ENCODE measurements around the gene BICD1. TPM values are rescaled to one million over a fixed set of nuclear protein-coding genes. Genes with fewer than 3 reads are reported as not detected.
"Not testable (repeated sequence)": the region's sequence is repeated elsewhere in the genome, so short reads cannot be mapped to it uniquely, and the experiment has no call there.

BICD1 gene
- total RNA-seq, 2 experiments from 2014 or later, result 20.0 to 22.6 TPM

DNA sequence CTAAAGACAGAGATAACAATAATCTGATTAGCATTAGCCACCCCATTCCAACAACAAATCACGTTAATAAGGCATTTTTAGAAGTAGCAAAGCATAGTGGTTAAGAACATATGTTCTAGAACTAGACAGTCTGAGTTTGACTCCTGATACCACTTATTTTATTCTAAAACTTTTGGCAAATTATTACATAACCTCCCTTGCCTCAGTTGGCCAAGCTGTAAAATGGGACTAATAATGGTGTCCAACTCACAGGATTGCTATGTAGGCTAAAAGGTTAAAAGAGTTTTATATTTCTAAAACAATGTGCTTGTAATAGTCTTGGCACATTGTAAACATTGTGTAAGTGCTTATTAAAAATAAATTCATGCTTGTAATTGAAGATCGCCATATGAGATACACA lies 168.0 kb downstream of the BICD1 start:
- Mint-ChIP-seq H3K4me1 (peaks cover 15% of the 10 kb centered on the region), H3K4me3 (no peak overlapping the region), H3K9me3 (ENCODE audit: low read depth) (no peaks in the 10 kb centered on the region), H3K27ac (no peak overlapping the region), H3K27me3 (no peaks in the 10 kb centered on the region), H3K36me3 (no peaks in the 10 kb centered on the region)
- ATAC-seq (no peak), DNase-seq (no peak)
- CTCF ChIA-PET, result no interaction called here

DNA sequence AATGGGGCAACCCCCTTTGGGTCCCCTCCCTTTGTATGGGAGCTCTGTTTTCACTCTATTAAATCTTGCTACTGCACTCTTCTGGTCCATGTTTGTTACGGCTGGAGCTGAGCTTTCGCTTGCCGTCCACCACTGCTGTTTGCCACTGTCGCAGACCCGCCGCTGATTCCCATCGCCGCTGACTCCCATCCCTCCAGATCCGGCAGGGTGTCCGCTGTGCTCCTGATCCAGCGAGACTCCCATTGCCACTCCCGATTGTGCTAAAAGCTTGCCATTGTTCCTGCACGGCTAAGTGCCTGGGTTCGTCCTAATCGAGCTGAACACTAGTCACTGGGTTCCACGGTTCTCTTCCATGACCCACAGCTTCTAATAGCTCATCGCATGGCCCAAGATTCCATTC lies 168.9 kb downstream of the BICD1 start:
- H3K27me3 Mint-ChIP-seq; DNase-seq; H3K36me3 Mint-ChIP-seq; ATAC-seq; H3K4me3 Mint-ChIP-seq; H3K9me3 Mint-ChIP-seq (ENCODE audit: low read depth); CTCF ChIA-PET; H3K27ac Mint-ChIP-seq: not testable (repeated sequence)
- H3K4me1 Mint-ChIP-seq, result peaks cover 15% of the 10 kb centered on the region

DNA sequence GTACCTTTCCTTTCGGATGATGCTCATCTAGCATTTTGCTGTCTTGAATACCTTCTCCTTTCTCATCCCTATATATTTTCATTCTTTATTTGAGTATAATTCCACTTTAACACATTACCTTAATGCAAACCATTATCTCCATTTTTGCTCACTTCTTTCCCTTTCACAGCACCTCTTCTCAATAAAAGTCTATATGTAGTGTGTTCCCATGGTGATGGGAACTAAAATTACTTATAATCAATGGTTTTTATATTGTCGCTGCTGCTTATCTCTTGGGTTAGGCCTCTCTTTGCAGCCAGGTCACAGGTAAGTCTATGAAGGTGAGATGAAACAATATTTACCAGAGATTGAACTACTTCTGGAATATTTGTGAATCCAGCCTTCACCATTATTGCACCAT lies 171.1 kb downstream of the BICD1 start:
- ATAC-seq, result no peak
- Mint-ChIP-seq H3K9me3 (ENCODE audit: low read depth) (no peaks in the 10 kb centered on the region), H3K27me3 (no peaks in the 10 kb centered on the region), H3K27ac (no peak overlapping the region), H3K4me1 (peaks cover 13% of the 10 kb centered on the region), H3K4me3 (no peak overlapping the region), H3K36me3 (no peaks in the 10 kb centered on the region)
- CTCF ChIA-PET, result no interaction called here
- no peak for DNase-seq

DNA sequence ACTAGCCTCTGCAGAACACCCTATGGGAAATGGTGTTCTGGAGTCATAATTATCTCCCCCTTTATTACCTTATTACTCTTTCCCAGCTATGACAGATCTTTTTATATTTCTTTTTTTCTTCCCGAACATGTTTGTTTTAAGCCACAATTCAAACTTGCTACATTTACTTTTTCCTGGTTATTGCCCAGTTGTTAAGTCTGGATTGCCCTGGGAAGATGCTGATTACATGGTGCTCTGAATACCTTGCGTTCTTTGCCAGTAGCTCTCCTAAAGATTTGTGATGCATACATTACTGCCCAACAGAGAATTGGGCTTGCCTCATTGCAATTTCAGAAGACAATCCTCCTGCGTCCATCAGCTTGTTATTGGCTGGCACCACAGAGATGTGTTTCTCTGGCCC lies 174.5 kb downstream of the BICD1 start:
- CTCF ChIA-PET, result no interaction called here

DNA sequence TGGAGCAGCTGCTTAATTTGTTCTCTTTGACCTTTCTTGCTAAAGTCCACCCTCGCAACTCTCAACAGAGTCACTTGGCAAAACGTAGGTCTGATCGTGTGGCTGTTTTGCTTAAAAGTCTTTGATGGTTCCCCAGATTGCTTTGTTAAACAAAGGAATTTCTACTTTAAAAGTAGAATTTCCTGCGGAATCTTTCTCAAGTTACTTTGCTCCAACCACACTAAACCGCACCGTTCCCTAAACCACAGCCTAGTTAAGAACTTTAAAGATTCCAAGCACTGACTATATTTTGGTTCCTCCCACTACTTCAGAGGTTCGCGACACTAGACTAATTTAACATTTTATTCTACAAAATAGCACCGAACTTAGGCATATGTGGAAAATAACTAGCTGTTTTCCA lies 177.9 kb downstream of the BICD1 start:
- no peaks in the 10 kb centered on the region for H3K27me3 Mint-ChIP-seq
- no peak overlapping the region for H3K27ac Mint-ChIP-seq
- DNase-seq, result no peak
- no peaks in the 10 kb centered on the region for H3K9me3 Mint-ChIP-seq (ENCODE audit: low read depth)
- no peaks in the 10 kb centered on the region for H3K36me3 Mint-ChIP-seq
- ATAC-seq, result no peak
- H3K4me1 Mint-ChIP-seq, result no peaks in the 10 kb centered on the region
- CTCF ChIA-PET, result no interaction called here
- no peak overlapping the region for H3K4me3 Mint-ChIP-seq

More for the DNA sequence above, 174.5 kb downstream of the BICD1 start:
- DNase-seq (no peak), ATAC-seq (no peak)
- Mint-ChIP-seq H3K27ac (no peak overlapping the region), H3K9me3 (ENCODE audit: low read depth) (no peaks in the 10 kb centered on the region), H3K4me1 (no peaks in the 10 kb centered on the region), H3K36me3 (no peaks in the 10 kb centered on the region), H3K4me3 (no peak overlapping the region), H3K27me3 (no peaks in the 10 kb centered on the region)

DNA sequence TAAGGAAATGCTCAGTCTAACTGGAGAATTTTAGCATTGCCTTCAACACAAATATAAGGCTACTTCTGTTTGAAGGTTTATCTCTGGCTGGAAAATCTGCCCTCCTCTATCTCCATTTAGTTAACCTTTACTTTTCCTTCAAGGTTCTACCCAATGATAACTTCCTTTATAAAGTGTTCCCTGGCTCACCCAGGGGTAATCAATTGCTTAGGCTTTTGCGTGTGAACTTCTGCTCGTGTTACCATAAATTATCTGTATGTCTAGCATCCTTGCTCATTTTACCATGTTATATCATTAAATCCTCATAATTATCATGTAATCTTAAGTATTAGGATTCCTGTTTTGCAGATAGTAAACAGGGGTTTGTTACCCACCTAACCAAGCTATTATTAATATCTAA lies 178.4 kb downstream of the BICD1 start:
- H3K27me3 Mint-ChIP-seq, result no peaks in the 10 kb centered on the region
- DNase-seq (no peak), ATAC-seq (no peak)
- H3K27ac Mint-ChIP-seq, result no peak overlapping the region
- no peak overlapping the region for H3K4me3 Mint-ChIP-seq
- H3K9me3 Mint-ChIP-seq (ENCODE audit: low read depth), result no peaks in the 10 kb centered on the region
- CTCF ChIA-PET, result no interaction called here
- H3K36me3 Mint-ChIP-seq, result no peaks in the 10 kb centered on the region
- H3K4me1 Mint-ChIP-seq, result no peaks in the 10 kb centered on the region

DNA sequence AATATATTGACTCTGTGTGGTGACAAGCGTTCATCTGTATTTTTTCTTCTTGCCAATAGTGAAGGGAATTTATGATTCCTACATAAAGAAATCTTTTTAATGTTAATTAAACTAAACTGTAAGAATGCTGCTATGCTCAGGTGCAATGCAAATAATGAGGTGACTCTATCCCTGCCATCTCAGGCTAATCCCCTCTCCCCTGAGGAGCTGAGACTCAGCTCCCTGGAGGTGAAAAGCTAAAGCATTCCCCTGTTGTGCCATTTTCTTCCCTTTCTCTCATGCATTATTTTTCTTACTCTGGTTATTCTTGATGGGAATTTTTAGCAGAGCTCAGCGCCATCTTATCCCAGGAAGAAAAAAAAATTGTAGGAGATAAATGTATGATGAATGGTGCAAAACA lies 178.8 kb downstream of the BICD1 start:
- no peak for DNase-seq
- CTCF ChIA-PET, result no interaction called here
- no peak overlapping the region for H3K4me3 Mint-ChIP-seq
- no peak overlapping the region for H3K27ac Mint-ChIP-seq
- H3K27me3 Mint-ChIP-seq, result no peaks in the 10 kb centered on the region
- H3K4me1 Mint-ChIP-seq, result no peaks in the 10 kb centered on the region
- H3K9me3 Mint-ChIP-seq (ENCODE audit: low read depth), result no peaks in the 10 kb centered on the region
- ATAC-seq, result no peak
- H3K36me3 Mint-ChIP-seq, result no peaks in the 10 kb centered on the region

DNA sequence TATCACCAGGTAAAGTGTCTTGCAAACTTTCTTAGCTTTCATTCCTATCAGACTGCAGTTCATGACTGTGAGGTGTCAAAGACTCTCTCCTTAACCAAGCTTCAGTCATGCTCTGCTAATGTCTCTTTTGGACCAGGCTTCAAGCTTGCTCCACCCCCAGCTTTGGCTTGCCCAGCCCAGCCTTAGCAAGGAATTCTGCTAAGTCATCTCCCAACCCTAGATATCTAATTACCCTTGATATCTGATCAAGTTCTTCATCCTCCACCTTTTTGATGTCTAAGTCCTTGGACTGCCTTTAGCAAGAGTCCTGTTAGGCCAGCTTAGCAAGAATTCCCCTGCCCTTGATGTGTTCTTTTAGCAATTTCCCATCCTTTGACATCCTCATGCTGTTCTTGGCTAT lies 183.8 kb downstream of the BICD1 start:
- DNase-seq (no peak), ATAC-seq (no peak)
- Mint-ChIP-seq H3K4me1 (no peaks in the 10 kb centered on the region), H3K27me3 (no peaks in the 10 kb centered on the region), H3K9me3 (ENCODE audit: low read depth) (no peaks in the 10 kb centered on the region), H3K4me3 (no peak overlapping the region), H3K36me3 (no peaks in the 10 kb centered on the region), H3K27ac (no peak overlapping the region)
- CTCF ChIA-PET, result interaction anchor here (0.8 kb wide), 1 partner anchor 637 kb away, joined by 3 read pairs; no protein-coding TSS in a partner anchor

DNA sequence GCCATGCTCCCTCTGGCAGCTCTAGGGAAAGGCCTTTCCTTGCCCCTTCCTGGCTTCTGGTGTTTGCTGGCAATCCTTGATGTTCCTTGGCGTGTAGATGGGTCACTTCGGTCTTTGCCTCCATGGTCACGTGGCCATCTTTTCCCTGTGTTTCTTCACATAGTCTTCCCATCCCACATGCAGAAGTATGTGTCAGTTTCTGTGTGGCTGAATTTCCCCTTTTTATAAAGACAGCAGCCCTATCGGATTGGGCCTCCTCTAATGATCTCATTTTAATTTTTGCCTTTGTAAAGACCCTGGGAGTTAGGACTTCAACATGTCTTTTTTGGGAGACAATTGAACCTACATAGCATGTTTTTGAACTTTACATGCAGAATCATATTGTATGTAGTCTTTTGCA lies 185.5 kb downstream of the BICD1 start:
- H3K36me3 Mint-ChIP-seq, result no peaks in the 10 kb centered on the region
- CTCF ChIA-PET, result interaction anchor here (1.0 to 1.4 kb wide), 2 partner anchors 20 to 232 kb away, joined by 3 to 4 read pairs; no protein-coding TSS in a partner anchor

DNA sequence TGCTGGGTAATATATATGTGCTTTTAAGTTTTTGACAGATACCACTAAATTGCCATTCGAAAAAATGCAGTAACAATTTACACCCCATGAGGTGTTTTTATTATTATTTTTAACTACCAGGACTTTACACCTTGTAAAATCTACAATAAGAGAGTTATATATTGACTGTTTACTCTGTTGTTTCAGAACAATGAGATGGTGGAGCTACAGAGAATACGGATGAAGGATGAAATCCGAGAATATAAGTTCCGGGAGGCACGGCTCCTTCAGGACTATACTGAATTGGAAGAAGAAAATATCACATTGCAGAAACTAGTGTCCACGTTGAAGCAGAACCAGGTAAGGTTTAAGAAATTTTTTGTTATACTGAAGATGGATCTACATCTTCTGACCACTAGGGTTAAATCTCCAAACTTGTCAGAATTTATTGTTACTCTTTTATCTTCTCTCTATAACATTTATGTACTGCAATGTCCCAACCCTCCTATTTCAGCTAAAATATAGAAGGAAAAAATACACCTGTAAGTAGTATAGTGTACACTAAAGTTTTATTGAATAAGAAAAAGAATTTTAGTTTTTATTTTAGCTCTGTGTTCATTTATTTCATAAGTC lies 187.3 kb downstream of the BICD1 start:
- H3K36me3 Mint-ChIP-seq, result no peaks in the 10 kb centered on the region
- no peaks in the 10 kb centered on the region for H3K9me3 Mint-ChIP-seq (ENCODE audit: low read depth)
- H3K4me3 Mint-ChIP-seq, result no peak overlapping the region
- DNase-seq (no peak), ATAC-seq (no peak)
- CTCF ChIA-PET, result interaction anchor here (0.7 to 1.5 kb wide), 3 partner anchors 13 to 293 kb away, joined by 3 to 6 read pairs (median 4); no protein-coding TSS in a partner anchor
- H3K27ac Mint-ChIP-seq, result no peak overlapping the region
- no peaks in the 10 kb centered on the region for H3K27me3 Mint-ChIP-seq
- H3K4me1 Mint-ChIP-seq, result no peaks in the 10 kb centered on the region

More for the DNA sequence above, 185.5 kb downstream of the BICD1 start:
- Mint-ChIP-seq H3K27ac (no peak overlapping the region), H3K4me3 (no peak overlapping the region), H3K9me3 (ENCODE audit: low read depth) (no peaks in the 10 kb centered on the region), H3K27me3 (no peaks in the 10 kb centered on the region), H3K4me1 (no peaks in the 10 kb centered on the region)
- DNase-seq, result no peak
- ATAC-seq, result no peak

DNA sequence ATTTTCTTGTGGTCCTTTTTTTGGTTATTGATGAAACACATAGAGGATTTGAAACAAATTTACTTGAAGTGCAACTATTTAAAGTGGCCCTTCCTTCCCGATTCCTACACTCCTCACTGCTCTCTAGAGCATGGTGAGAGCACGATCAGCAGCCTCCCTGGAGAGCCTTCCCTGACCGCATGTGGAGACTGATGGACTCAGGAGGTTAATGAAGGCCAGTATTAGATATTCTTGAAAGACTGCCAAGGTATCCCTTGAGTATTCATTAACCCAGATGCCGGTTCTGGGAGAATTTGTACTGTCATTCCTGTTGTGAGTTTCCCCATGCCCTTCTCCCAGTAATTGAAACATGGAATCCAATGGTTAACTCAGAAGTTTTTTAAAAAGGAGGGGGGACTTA lies 189.9 kb downstream of the BICD1 start:
- no peaks in the 10 kb centered on the region for H3K36me3 Mint-ChIP-seq
- no peaks in the 10 kb centered on the region for H3K9me3 Mint-ChIP-seq (ENCODE audit: low read depth)
- ATAC-seq, result no peak
- no peak for DNase-seq
- no peak overlapping the region for H3K27ac Mint-ChIP-seq
- no peaks in the 10 kb centered on the region for H3K4me1 Mint-ChIP-seq
- H3K4me3 Mint-ChIP-seq, result no peak overlapping the region
- no peaks in the 10 kb centered on the region for H3K27me3 Mint-ChIP-seq
- CTCF ChIA-PET, result interaction anchor here (1.5 kb wide), 1 partner anchor 644 kb away, joined by 4 read pairs; no protein-coding TSS in a partner anchor

DNA sequence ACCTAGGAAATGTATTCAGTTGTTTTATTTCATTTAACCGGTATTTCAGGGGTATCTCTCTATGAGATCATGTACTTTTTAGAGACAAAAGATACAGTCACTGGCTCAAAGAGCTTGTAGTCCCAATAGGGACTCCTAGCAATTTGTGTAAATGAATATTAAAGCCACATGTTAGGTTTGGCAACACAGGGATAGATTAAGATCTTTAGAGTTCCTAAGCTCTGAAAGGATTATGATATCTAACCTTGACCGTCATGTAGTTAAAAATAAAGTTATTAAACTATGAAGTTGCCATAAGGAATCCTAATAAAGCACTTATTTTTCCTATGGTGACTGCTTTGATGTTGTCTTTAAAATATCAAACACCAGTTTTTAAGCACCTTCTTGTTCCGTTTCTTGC lies 192.3 kb downstream of the BICD1 start:
- Mint-ChIP-seq H3K4me3 (no peak overlapping the region), H3K27me3 (no peaks in the 10 kb centered on the region), H3K4me1 (no peaks in the 10 kb centered on the region), H3K36me3 (no peaks in the 10 kb centered on the region), H3K27ac (no peak overlapping the region), H3K9me3 (ENCODE audit: low read depth) (no peaks in the 10 kb centered on the region)
- ATAC-seq (no peak), DNase-seq (no peak)
- CTCF ChIA-PET, result interaction anchor here (1.1 kb wide), 1 partner anchor 238 kb away, joined by 4 read pairs; no protein-coding TSS in a partner anchor

DNA sequence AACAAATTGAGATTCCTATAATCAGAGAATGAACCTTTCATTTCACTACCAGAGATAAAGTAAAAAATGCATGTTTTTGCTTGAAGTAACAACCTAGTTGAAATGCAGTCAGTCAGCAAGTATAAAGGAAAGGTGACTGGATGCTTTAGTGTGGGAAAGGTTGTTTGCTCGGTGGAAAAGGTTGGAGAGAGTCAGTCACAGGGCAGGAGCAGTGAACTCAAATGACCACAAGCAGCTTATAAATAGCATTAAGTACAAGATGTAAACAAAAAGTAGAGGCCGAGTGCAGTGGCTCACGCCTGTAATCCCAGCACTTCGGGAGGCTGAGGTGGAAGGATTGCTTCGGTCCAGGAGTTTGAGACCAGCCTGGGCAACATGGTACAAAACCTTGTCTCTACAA lies 194.6 kb downstream of the BICD1 start:
- ATAC-seq, result no peak
- Mint-ChIP-seq H3K36me3 (peaks cover 2% of the 10 kb centered on the region), H3K4me1 (no peaks in the 10 kb centered on the region), H3K4me3 (no peak overlapping the region), H3K27ac (no peak overlapping the region), H3K27me3 (no peaks in the 10 kb centered on the region), H3K9me3 (ENCODE audit: low read depth) (no peaks in the 10 kb centered on the region)
- no peak for DNase-seq
- CTCF ChIA-PET, result interaction anchor here (1.4 kb wide), 1 partner anchor 649 kb away, joined by 4 read pairs; no protein-coding TSS in a partner anchor

DNA sequence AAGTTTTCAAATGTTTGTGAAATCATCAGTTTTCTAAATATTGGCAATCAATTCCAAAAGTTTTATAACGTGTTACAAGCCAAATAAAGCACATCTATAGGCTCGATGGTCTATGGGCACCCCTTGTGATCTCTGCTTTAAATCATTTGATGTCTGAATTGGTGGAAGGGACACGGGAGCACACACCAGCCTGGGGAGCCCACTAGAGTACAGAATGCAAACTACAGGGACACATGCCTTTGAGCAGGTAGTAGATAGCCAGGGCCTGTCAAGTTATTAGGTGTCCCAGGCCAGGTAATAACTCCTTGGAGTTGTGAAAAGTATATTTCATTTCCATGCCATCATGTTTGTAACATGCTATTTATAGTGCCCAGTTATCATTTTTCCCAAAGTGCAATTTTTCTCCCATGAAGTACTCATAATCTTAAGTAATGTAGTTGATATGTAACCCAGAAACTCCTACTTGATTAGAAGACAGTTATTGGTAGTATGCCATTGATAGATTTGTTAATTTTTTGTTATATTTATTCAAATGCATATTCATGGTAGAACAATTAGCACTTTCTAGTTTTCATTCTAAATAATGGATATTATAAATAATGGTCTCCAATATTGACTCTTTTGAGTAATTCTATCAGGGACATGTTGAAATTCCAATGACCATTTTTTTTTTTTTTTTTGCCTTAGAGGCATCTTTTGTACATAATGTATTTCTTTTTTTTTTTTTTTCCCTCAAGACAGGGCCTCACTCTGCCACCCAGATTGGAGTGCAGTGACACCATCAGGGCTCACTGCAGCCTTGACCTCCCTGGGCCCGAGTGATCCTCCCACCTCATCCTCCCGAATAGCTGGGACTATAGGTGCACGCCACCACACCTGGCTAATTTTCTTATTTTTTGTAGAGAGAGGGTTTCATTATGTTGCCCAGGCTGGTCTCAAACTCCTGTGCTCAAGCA lies 195.8 kb downstream of the BICD1 start:
- CTCF ChIA-PET, result interaction anchor here (0.6 to 1.3 kb wide), 2 partner anchors 10 to 275 kb away, joined by 3 to 4 read pairs; no protein-coding TSS in a partner anchor
- no peak for DNase-seq
- Mint-ChIP-seq H3K9me3 (ENCODE audit: low read depth) (no peaks in the 10 kb centered on the region), H3K27me3 (no peaks in the 10 kb centered on the region), H3K4me3 (no peak overlapping the region), H3K4me1 (no peaks in the 10 kb centered on the region), H3K36me3 (peaks cover 2% of the 10 kb centered on the region), H3K27ac (no peak overlapping the region)
- ATAC-seq, result peak; percentile 39
